Measurements from ENCODE around the gene BMP3. TPM values are rescaled to one million over a fixed set of nuclear protein-coding genes. Genes with fewer than 3 reads are reported as not detected.

The BMP3 gene
- total and polyA plus RNA-seq, 2 of the 13 experiments (the other 11 are each of a cell fraction or from before 2014, with no cell fraction given): not detected

DNA sequence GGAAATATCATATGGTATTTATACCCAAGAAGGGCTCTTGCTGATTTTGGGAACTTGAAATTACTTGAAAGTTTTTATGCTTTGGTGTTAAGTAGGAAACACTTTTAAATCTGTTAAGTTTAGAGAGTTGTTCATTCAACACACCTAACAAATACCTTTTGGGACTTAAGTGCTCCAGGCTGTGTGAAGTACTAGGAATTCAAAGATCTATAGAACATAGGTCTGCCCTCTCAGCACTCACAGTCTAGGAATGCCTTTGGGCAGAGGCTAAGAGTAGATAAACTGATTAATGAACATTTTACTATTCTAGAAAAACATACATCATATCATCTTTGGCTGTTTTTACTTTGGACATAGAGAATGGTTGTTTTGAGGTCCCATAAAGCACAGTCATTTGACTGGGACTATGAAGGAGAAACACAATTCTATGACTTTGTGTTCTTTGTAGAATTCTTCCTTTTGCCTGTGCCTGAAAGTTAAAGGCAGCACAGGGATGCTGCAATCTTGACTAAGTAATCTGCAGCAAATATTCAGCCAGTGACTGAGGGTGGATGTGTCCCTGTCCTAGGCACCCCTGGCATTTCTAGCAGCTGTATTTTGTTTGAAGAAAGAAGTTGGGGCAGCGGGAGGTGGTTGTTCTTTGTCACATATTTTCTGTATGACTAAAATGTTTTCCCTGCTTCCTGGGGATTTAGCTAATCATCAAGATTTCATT, 8.3 kb downstream of the BMP3 start:
- no peaks in the 10 kb centered on the region; a peak in 1 of 5 replicates for H3K27me3 ChIP-seq (ENCODE audit: control insufficient read depth in 1 of 2, insufficient read depth in 2 of 2, low read length in 2 of 2)
- no peak for FAIRE-seq
- H3K9me3 ChIP-seq (ENCODE audit: low read length): no peaks in the 10 kb centered on the region
- no peaks in the 10 kb centered on the region for H3K79me2 ChIP-seq (ENCODE audit: insufficient read depth, low read length)
- no peak for ATAC-seq
- H3K4me3 ChIP-seq (replicated peaks in 1 of 3; ENCODE audit: insufficient read depth in 1 of 3, low read depth in 2 of 3, low read length in 3 of 3): no peak overlapping the region
- H3K4me1 ChIP-seq (ENCODE audit: insufficient read depth, low read length): no peaks in the 10 kb centered on the region
- ChIA-PET POLR2A (no interaction called here), CTCF (ENCODE audit: low intra/inter-chr PET ratio, low total read pairs) (no interaction called here)
- intact Hi-C loops (cut with micrococcal nuclease; ENCODE audit: unreplicated experiment) (no loop called here), in situ Hi-C loops (cut with HindIII; ENCODE audit: extremely low pct_ligation_motif_present, low pct_unique_long_range_greater_than_20kb) (loop anchor here (5.0 kb wide), 1 partner anchor 671 kb away; no protein-coding TSS in a partner anchor)
- no peak overlapping the region for H3K9ac ChIP-seq (ENCODE audit: insufficient read depth, low read depth, low read length)
- TF ChIP-seq NCOA1 (CRISPR knock-in tag; IDR thresholded peaks at IDR 0.05): no peak
- TF ChIP-seq CBX5 (CRISPR knock-in tag; IDR thresholded peaks at IDR 0.05; ENCODE audit: borderline replicate concordance): no peak
- H3K36me3 ChIP-seq (replicated peaks in 1 of 2; ENCODE audit: control insufficient read depth in 1 of 2, insufficient read depth in 2 of 2, low read length in 2 of 2): no peaks in the 10 kb centered on the region
- no TSS peak for BruUV-seq (replicated peaks)
- 13% methylated on average over 1 of the region's 1 CpG for WGBS (ENCODE audit: low lambda C conversion rate)
- DNase-seq (ENCODE audit: low spot score): no peak
- no peak overlapping the region for H3K4me2 ChIP-seq (ENCODE audit: low read depth, low read length)
- H2AFZ ChIP-seq (ENCODE audit: low read length): no peak overlapping the region
- no peaks in the 10 kb centered on the region for H4K20me1 ChIP-seq (ENCODE audit: insufficient read depth, low read length)
- no peak overlapping the region for H3K27ac ChIP-seq (ENCODE audit: extremely low read length, insufficient read depth, low read length)

DNA sequence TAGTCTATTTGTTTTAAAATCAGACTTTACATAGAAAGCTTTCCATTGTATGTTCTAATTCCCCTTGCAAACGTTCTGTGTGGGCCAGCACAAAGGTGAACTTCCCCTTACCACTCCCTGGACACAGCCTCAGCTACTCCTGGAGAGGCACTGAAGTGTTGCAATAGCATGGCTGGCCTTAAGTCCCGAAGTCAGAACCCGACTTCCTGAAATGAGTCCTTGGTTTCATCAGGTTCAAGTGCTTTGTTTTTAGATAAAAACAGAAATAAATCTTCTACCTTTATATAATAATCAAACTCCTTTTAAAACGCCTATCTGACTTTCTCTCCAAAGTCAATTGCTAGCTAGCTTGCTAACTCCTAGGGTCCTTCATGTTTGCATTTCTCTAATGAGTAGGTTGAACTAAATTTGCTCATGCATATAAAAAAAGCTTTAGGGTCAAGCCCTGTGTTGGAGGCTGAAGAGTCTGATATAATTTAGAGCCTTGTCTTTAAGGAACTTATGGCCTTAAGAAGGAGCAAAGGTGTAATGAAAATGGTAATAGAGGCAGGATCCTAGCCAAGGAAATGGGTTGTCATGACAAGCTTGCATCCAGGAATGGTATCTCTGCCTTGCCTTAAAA, 9.0 kb downstream of the BMP3 start:
- FAIRE-seq (no peak), ATAC-seq (no peak), DNase-seq (ENCODE audit: low spot score) (no peak)
- no TSS peak for BruUV-seq (replicated peaks)
- in situ Hi-C loops (cut with HindIII; ENCODE audit: extremely low pct_ligation_motif_present, low pct_unique_long_range_greater_than_20kb): loop anchor here (5.0 kb wide), 1 partner anchor 672 kb away; no protein-coding TSS in a partner anchor
- H2AFZ ChIP-seq (ENCODE audit: low read length): no peak overlapping the region
- no peaks in the 10 kb centered on the region for H3K79me2 ChIP-seq (ENCODE audit: insufficient read depth, low read length)
- POLR2A ChIA-PET: no interaction called here
- H3K27me3 ChIP-seq (ENCODE audit: control insufficient read depth in 1 of 2, insufficient read depth in 2 of 2, low read length in 2 of 2): no peaks in the 10 kb centered on the region
- no peak overlapping the region for H3K27ac ChIP-seq (ENCODE audit: extremely low read length, insufficient read depth, low read length)
- H4K20me1 ChIP-seq (ENCODE audit: insufficient read depth, low read length): no peaks in the 10 kb centered on the region
- H3K9me3 ChIP-seq (ENCODE audit: low read length): no peaks in the 10 kb centered on the region
- H3K4me2 ChIP-seq (ENCODE audit: low read depth, low read length): no peak overlapping the region
- TF ChIP-seq ZFYVE20 (CRISPR knock-in tag; IDR thresholded peaks at IDR 0.05; ENCODE audit: borderline replicate concordance, low read depth) (no peak), CEBPB (IDR thresholded peaks at IDR 0.05; ENCODE audit: borderline replicate concordance, low read depth, low read length) (peak; percentile 25; the same call in 1 of the 2 replicates)
- no peaks in the 10 kb centered on the region for H3K36me3 ChIP-seq (replicated peaks in 1 of 2; ENCODE audit: control insufficient read depth in 1 of 2, insufficient read depth in 2 of 2, low read length in 2 of 2)
- no peaks in the 10 kb centered on the region for H3K4me1 ChIP-seq (ENCODE audit: insufficient read depth, low read length)
- H3K9ac ChIP-seq (ENCODE audit: insufficient read depth, low read depth, low read length): no peak overlapping the region
- no peak overlapping the region for H3K4me3 ChIP-seq (replicated peaks in 1 of 3; ENCODE audit: insufficient read depth in 1 of 3, low read depth in 2 of 3, low read length in 3 of 3)
- CTCF ChIA-PET (ENCODE audit: low intra/inter-chr PET ratio, low total read pairs): interaction anchor here (1.3 to 1.5 kb wide), 2 partner anchors 673 to 677 kb away, joined by 5 to 11 read pairs; no protein-coding TSS in a partner anchor
- WGBS (ENCODE audit: low lambda C conversion rate): 0% methylated on average over 4 of the region's 4 CpGs
- intact Hi-C loops (cut with micrococcal nuclease; ENCODE audit: unreplicated experiment): no loop called here

All from HepG2 (cell line).